HepG2 (cell line): ENCODE measurements around the gene GTF2B. TPM values are rescaled to one million over a fixed set of nuclear protein-coding genes. Genes with fewer than 3 reads are reported as not detected.

ENCODE experiments used
- BORCS8-MEF2B ChIP-seq: sonication (generic); formaldehyde crosslinking; IDR thresholded peaks from 2 replicates; pipeline ENCODE4 v1.8.0; 2022; ENCODE audit warnings: mild to moderate bottlenecking, missing genetic modification reagents
- CENPT ChIP-seq: sonication (generic); formaldehyde crosslinking; IDR thresholded peaks from 2 replicates; pipeline ENCODE4 v1.8.0; 2022; ENCODE audit warnings: low read depth, mild to moderate bottlenecking, moderate library complexity, missing genetic modification reagents
- CHD2 ChIP-seq: IDR thresholded peaks from 2 replicates; pipeline ENCODE4 v1.6.1; 2011; ENCODE audit warnings: low read depth, low read length, improper control_type of control experiment
- FOSL2 ChIP-seq: sonication (generic); formaldehyde crosslinking; IDR thresholded peaks from 2 replicates; pipeline ENCODE4 v1.4.0; 2020; ENCODE audit warnings: missing genetic modification reagents
- GATAD1 ChIP-seq: IDR thresholded peaks from 2 replicates; pipeline ENCODE4 v1.6.1; 2016; ENCODE audit warnings: missing genetic modification reagents, missing compliant biosample characterization
- KAT2B ChIP-seq: fragments of 150-350 bp; IDR thresholded peaks from 2 replicates; pipeline ENCODE4 v1.6.1; 2014; ENCODE audit warnings: low read depth, low read length, borderline replicate concordance
- PCBP1 ChIP-seq: fragments of 200-400 bp; formaldehyde crosslinking; IDR thresholded peaks from 2 replicates; pipeline ENCODE4 v1.6.1; 2017; ENCODE audit warnings: mild to moderate bottlenecking, low read depth, low read length, borderline replicate concordance
- PHF21A ChIP-seq: sonication (generic); formaldehyde crosslinking; IDR thresholded peaks from 2 replicates; pipeline ENCODE4 v1.5.0; 2020; ENCODE audit warnings: mild to moderate bottlenecking, missing genetic modification reagents
- TCF12 ChIP-seq, 2 experiments: fragments of 450-650 bp in 1 of 2; sonication (generic) in 1 of 2; formaldehyde crosslinking in 1 of 2; IDR thresholded peaks; 2 replicates each; pipeline versions ENCODE4 v1.6.1 to v1.8.0; 2017 to 2022; ENCODE audit warnings: antibody characterized with exemption in 1 of 2, mild to moderate bottlenecking in 1 of 2, missing genetic modification reagents in 1 of 2, moderate library complexity in 1 of 2
- TEAD2 ChIP-seq: sonication (generic); formaldehyde crosslinking; IDR thresholded peaks from 2 replicates; pipeline ENCODE4 v1.9.0; 2021; ENCODE audit warnings: missing genetic modification reagents
- TMF1 ChIP-seq: sonication (generic); formaldehyde crosslinking; IDR thresholded peaks from 2 replicates; pipeline ENCODE4 v1.8.1; 2022; ENCODE audit warnings: low read depth, missing genetic modification reagents
- ZNF121 ChIP-seq: sonication (generic); formaldehyde crosslinking; IDR thresholded peaks from 2 replicates; pipeline ENCODE4 v1.5.0; 2020; ENCODE audit warnings: mild to moderate bottlenecking, missing genetic modification reagents
- ZNF282 ChIP-seq: fragments of 450-650 bp; IDR thresholded peaks from 2 replicates; pipeline ENCODE4 v1.6.1; 2018; ENCODE audit not compliant: partially characterized antibody
- ZNF558 ChIP-seq: sonication (generic); formaldehyde crosslinking; IDR thresholded peaks from 2 replicates; pipeline ENCODE4 v1.9.0; 2022; ENCODE audit warnings: mild to moderate bottlenecking, missing genetic modification reagents, borderline replicate concordance
- ZNF564 ChIP-seq: sonication (generic); formaldehyde crosslinking; IDR thresholded peaks from 2 replicates; pipeline ENCODE4 v1.8.1; 2023; ENCODE audit warnings: mild to moderate bottlenecking, missing genetic modification reagents
- ZNF674 ChIP-seq: sonication (generic); formaldehyde crosslinking; IDR thresholded peaks from 2 replicates; pipeline ENCODE4 v1.5.0; 2020; ENCODE audit warnings: low read depth, mild to moderate bottlenecking, missing genetic modification reagents
- ZNF724P ChIP-seq: sonication (generic); formaldehyde crosslinking; IDR thresholded peaks from 2 replicates; pipeline ENCODE4 v1.8.0; 2022; ENCODE audit warnings: missing genetic modification reagents, borderline replicate concordance
- ZSCAN12 ChIP-seq: sonication (generic); formaldehyde crosslinking; IDR thresholded peaks from 2 replicates; pipeline ENCODE4 v1.9.0; 2021; ENCODE audit warnings: mild to moderate bottlenecking, missing genetic modification reagents
- ZSCAN31 ChIP-seq: sonication (generic); formaldehyde crosslinking; IDR thresholded peaks from 2 replicates; pipeline ENCODE4 v1.5.0; 2020; ENCODE audit warnings: low read depth, mild to moderate bottlenecking, missing genetic modification reagents
- polyA plus RNA-seq, 8 experiments: library from polyadenylated mRNA; depleted of rRNA in 3 of 8; stranded (reverse) in 7 of 8; unstranded in 1 of 8; fragments of >200 nt; fragmentation: Illumina TruSeq in 4 of 8; extraction: Trizol in 4 of 8; gene quantifications; 2 replicates each; pipeline versions ENCODE4 v1.2.1 to v1.2.3, GENCODE V29; 2011 to 2016; ENCODE audit warnings: low read depth in 4 of 8, missing spikeins in 1 of 8, mixed read lengths in 1 of 8; ENCODE audit not compliant: insufficient read depth in 1 of 8
- total RNA-seq, 5 experiments: library from RNA; depleted of rRNA; stranded (reverse); fragments of >200 nt; fragmentation: Illumina TruSeq; extraction: Trizol; gene quantifications; 2 replicates each; pipeline ENCODE4 v1.2.3, GENCODE V29; 2016; ENCODE audit warnings: low read depth in 1 of 5
- TF ChIP-seq, protein P1 (sequence below): sonication (generic); formaldehyde crosslinking; IDR thresholded peaks from 2 replicates; pipeline ENCODE4 v1.5.1; 2020; ENCODE audit warnings: missing genetic modification reagents, mild to moderate bottlenecking, borderline replicate concordance
- TF ChIP-seq, protein P2 (sequence below): sonication (generic); formaldehyde crosslinking; IDR thresholded peaks from 2 replicates; pipeline ENCODE4 v1.4.0; 2020; ENCODE audit warnings: mild to moderate bottlenecking, missing genetic modification reagents
- TF ChIP-seq, protein P3 (sequence below), 2 experiments: sonication (generic) in 1 of 2; formaldehyde crosslinking in 1 of 2; IDR thresholded peaks; 2 replicates each; pipeline versions ENCODE4 v1.5.1 to v1.6.1; 2011 to 2020; ENCODE audit warnings: borderline replicate concordance in 1 of 2, low read depth in 1 of 2, low read length in 1 of 2, mild to moderate bottlenecking in 1 of 2, missing genetic modification reagents in 1 of 2, moderate library complexity in 1 of 2

GTF2B gene
- total and polyA plus RNA-seq, 2 of the 13 experiments (the other 11 are each of a cell fraction or from before 2014, with no cell fraction given), result 31.5 to 43.4 TPM

DNA sequence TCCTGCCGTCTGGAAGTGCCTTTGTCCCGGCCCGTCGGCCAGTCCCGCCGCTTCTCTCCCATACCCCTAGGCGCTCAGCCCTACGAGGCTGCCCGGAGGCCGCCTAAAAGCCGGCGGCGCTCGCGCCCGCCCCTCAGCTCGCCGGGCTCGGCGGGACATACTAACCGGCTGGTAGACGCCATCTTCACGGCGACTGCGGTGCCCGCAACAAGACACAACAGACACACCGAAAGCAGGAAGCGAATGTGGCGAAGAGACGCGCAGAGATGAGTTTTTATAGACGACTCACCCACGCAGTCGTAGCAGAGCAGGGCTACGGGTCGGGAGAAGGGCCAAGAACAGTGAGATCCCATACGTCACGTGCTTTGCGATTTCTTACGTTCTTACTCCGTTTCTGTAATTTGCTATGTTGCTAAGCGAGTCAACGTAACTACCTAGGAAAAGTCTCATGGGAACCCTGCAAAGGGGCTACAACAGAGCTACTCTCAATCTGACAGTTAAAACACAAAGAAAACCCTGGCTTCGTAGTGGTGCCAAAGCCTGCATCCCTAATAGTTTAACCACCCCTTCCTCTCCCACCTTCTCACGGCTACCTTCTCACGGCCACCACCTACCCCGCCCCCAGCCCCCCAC, at the start of gene GTF2B (continued):
- TF ChIP-seq, protein P1, sequence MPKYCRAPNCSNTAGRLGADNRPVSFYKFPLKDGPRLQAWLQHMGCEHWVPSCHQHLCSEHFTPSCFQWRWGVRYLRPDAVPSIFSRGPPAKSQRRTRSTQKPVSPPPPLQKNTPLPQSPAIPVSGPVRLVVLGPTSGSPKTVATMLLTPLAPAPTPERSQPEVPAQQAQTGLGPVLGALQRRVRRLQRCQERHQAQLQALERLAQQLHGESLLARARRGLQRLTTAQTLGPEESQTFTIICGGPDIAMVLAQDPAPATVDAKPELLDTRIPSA (CRISPR knock-in tag), result no peak
- TF ChIP-seq ZNF558 (peak; percentile 46; the same call in 1 of the 2 replicates), ZNF674 (CRISPR knock-in tag) (no peak), ZNF282 (no peak), CENPT (no peak), TCF12 (IDR thresholded peaks at IDR 0.05) (no peak), TCF12 (CRISPR knock-in tag; IDR thresholded peaks at IDR 0.05) (0 out of 2 replicates have a peak, but pooled peaks have one; percentile 35), ZSCAN31 (peak; percentile 84), PCBP1 (no peak), BORCS8-MEF2B (CRISPR knock-in tag) (peak; percentile 74; the same call in 1 of the 2 replicates), CHD2 (no peak), ZNF121 (CRISPR knock-in tag) (peak; percentile 33; the same call in 1 of the 2 replicates), ZNF564 (CRISPR knock-in tag) (0 out of 2 replicates have a peak, but pooled peaks have one; percentile 53), GATAD1 (peak; percentile 96), TMF1 (CRISPR knock-in tag) (peak; percentile 45; the same call in 1 of the 2 replicates), TEAD2 (CRISPR knock-in tag) (no peak), KAT2B (no peak), PHF21A (CRISPR knock-in tag) (peak; percentile 74), ZSCAN12 (no peak), FOSL2 (CRISPR knock-in tag) (peak; percentile 75), ZNF724P (no peak)
- TF ChIP-seq, protein P2, sequence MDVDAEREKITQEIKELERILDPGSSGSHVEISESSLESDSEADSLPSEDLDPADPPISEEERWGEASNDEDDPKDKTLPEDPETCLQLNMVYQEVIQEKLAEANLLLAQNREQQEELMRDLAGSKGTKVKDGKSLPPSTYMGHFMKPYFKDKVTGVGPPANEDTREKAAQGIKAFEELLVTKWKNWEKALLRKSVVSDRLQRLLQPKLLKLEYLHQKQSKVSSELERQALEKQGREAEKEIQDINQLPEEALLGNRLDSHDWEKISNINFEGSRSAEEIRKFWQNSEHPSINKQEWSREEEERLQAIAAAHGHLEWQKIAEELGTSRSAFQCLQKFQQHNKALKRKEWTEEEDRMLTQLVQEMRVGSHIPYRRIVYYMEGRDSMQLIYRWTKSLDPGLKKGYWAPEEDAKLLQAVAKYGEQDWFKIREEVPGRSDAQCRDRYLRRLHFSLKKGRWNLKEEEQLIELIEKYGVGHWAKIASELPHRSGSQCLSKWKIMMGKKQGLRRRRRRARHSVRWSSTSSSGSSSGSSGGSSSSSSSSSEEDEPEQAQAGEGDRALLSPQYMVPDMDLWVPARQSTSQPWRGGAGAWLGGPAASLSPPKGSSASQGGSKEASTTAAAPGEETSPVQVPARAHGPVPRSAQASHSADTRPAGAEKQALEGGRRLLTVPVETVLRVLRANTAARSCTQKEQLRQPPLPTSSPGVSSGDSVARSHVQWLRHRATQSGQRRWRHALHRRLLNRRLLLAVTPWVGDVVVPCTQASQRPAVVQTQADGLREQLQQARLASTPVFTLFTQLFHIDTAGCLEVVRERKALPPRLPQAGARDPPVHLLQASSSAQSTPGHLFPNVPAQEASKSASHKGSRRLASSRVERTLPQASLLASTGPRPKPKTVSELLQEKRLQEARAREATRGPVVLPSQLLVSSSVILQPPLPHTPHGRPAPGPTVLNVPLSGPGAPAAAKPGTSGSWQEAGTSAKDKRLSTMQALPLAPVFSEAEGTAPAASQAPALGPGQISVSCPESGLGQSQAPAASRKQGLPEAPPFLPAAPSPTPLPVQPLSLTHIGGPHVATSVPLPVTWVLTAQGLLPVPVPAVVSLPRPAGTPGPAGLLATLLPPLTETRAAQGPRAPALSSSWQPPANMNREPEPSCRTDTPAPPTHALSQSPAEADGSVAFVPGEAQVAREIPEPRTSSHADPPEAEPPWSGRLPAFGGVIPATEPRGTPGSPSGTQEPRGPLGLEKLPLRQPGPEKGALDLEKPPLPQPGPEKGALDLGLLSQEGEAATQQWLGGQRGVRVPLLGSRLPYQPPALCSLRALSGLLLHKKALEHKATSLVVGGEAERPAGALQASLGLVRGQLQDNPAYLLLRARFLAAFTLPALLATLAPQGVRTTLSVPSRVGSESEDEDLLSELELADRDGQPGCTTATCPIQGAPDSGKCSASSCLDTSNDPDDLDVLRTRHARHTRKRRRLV (CRISPR knock-in tag), result peak; percentile 72
- TF ChIP-seq, protein P3, sequence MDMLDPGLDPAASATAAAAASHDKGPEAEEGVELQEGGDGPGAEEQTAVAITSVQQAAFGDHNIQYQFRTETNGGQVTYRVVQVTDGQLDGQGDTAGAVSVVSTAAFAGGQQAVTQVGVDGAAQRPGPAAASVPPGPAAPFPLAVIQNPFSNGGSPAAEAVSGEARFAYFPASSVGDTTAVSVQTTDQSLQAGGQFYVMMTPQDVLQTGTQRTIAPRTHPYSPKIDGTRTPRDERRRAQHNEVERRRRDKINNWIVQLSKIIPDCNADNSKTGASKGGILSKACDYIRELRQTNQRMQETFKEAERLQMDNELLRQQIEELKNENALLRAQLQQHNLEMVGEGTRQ (IDR thresholded peaks at IDR 0.05; ENCODE audit: low read depth, low read length), result peak; percentile 73
- TF ChIP-seq, protein P3 (CRISPR knock-in tag; IDR thresholded peaks at IDR 0.05; ENCODE audit: borderline replicate concordance), result peak; percentile 73
